ENCODE measurements around the gene ZER1.

Gene ZER1

GRCh38 chr9:128712451-128713410 is 59.0 kb downstream of the ZER1 start:
- H3K36me3 ChIP-seq (ENCODE audit: control insufficient read depth, insufficient read depth, low read length), result no peaks in the 10 kb centered on the region
- TF ChIP-seq, protein P1, sequence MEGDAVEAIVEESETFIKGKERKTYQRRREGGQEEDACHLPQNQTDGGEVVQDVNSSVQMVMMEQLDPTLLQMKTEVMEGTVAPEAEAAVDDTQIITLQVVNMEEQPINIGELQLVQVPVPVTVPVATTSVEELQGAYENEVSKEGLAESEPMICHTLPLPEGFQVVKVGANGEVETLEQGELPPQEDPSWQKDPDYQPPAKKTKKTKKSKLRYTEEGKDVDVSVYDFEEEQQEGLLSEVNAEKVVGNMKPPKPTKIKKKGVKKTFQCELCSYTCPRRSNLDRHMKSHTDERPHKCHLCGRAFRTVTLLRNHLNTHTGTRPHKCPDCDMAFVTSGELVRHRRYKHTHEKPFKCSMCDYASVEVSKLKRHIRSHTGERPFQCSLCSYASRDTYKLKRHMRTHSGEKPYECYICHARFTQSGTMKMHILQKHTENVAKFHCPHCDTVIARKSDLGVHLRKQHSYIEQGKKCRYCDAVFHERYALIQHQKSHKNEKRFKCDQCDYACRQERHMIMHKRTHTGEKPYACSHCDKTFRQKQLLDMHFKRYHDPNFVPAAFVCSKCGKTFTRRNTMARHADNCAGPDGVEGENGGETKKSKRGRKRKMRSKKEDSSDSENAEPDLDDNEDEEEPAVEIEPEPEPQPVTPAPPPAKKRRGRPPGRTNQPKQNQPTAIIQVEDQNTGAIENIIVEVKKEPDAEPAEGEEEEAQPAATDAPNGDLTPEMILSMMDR (IDR thresholded peaks at IDR 0.05; ENCODE audit: insufficient read depth, low read length, poor library complexity, severe bottlenecking), result no peak

DNA sequence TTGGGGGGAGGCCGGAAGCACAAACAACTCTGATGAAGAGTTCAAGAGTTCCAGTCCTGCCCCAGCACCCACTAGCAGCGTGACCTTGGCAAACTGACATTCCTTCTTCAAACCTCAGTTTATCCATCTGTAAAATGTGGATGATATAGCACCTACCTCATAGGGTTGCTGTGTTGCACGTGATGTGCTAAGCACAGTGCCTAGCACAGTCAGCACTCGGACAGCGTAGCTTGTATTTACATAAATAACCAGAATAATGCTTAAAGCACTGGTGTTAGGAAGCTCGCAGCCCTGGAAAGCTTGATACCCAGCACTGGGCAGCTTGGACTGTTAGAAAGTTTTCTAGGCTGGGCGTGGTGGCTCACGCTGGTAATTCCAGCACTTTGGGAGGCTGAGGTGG is 64.3 kb downstream of the ZER1 start:
- no peak for DNase-seq (ENCODE audit: extremely low read depth, insufficient read length)
- Histone ChIP-seq H3K27me3 (replicated peaks; ENCODE audit: control insufficient read depth, insufficient read depth, low read length) (no peaks in the 10 kb centered on the region), H3K36me3 (ENCODE audit: control insufficient read depth, insufficient read depth, low read length) (no peaks in the 10 kb centered on the region), H3K4me3 (replicated peaks; ENCODE audit: low read depth, low read length) (no peak overlapping the region)
- TF ChIP-seq, protein P1 (IDR thresholded peaks at IDR 0.05; ENCODE audit: insufficient read depth, low read length, poor library complexity, severe bottlenecking), result no peak

More at GRCh38 chr9:128712451-128713410, 59.0 kb downstream of the ZER1 start:
- Histone ChIP-seq H3K4me3 (replicated peaks; ENCODE audit: low read depth, low read length) (no peak overlapping the region), H3K27me3 (replicated peaks; ENCODE audit: control insufficient read depth, insufficient read depth, low read length) (no peaks in the 10 kb centered on the region)
- DNase-seq (ENCODE audit: extremely low read depth, insufficient read length), result no peak

DNA sequence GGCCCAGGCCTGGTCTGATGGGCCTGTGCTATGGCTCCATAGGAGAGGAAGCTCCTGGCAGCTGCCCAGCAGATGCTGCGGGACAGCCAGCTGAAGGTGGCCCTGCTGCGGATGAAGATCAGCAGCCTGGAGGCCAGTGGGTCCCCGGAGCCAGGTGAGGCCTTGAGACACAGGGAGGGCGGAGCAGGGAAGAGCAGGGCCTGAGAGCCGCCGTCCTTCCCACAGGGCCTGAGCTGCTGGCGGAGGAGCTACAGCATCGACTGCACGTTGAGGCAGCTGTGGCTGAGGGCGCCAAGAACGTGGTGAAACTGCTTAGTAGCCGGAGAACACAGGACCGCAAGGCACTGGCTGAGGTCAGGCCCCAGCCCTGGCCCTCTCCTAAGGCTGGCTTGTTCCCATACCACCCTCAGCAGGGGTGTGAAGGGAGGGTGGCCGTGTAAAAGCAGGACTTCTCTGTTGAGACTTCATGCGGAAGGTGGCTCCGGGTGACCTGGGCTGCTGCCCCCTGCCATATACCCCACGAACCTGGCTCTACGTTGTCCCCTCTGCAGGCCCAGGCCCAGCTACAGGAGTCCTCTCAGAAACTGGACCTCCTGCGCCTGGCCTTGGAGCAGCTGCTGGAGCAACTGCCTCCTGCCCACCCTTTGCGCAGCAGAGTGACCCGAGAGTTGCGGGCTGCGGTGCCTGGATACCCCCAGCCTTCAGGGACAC is 64.9 kb downstream of the ZER1 start:
- H3K4me3 ChIP-seq (replicated peaks; ENCODE audit: low read depth, low read length), result no peak overlapping the region
- DNase-seq (ENCODE audit: extremely low read depth, insufficient read length), result no peak
- no peaks in the 10 kb centered on the region for H3K36me3 ChIP-seq (ENCODE audit: control insufficient read depth, insufficient read depth, low read length)
- H3K27me3 ChIP-seq (replicated peaks; ENCODE audit: control insufficient read depth, insufficient read depth, low read length), result no peaks in the 10 kb centered on the region
- TF ChIP-seq, protein P1 (IDR thresholded peaks at IDR 0.05; ENCODE audit: insufficient read depth, low read length, poor library complexity, severe bottlenecking), result no peak

DNA sequence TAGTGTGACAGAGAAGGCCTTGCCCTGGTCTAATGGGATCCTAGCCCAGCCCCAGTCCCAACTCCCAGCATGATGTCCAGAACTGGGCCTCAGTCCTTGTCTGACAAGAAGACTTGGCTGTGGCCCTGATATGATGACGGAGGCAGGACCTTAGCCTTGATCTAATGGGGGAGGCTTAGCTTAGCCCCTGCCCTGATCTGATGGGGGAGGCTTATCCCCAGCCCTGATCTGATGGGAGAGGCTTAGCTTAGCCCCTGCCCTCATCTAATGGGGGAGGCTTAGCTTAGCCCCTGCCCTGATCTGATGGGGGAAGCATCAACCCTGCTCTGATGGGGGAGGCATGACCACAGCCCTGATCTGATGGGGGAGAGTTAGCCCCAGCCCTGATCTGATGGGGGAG is 65.7 kb downstream of the ZER1 start:
- no peaks in the 10 kb centered on the region for H3K36me3 ChIP-seq (ENCODE audit: control insufficient read depth, insufficient read depth, low read length)
- TF ChIP-seq, protein P1 (IDR thresholded peaks at IDR 0.05; ENCODE audit: insufficient read depth, low read length, poor library complexity, severe bottlenecking), result no peak
- DNase-seq (ENCODE audit: extremely low read depth, insufficient read length), result no peak
- no peaks in the 10 kb centered on the region for H3K27me3 ChIP-seq (replicated peaks; ENCODE audit: control insufficient read depth, insufficient read depth, low read length)
- no peak overlapping the region for H3K4me3 ChIP-seq (replicated peaks; ENCODE audit: low read depth, low read length)

DNA sequence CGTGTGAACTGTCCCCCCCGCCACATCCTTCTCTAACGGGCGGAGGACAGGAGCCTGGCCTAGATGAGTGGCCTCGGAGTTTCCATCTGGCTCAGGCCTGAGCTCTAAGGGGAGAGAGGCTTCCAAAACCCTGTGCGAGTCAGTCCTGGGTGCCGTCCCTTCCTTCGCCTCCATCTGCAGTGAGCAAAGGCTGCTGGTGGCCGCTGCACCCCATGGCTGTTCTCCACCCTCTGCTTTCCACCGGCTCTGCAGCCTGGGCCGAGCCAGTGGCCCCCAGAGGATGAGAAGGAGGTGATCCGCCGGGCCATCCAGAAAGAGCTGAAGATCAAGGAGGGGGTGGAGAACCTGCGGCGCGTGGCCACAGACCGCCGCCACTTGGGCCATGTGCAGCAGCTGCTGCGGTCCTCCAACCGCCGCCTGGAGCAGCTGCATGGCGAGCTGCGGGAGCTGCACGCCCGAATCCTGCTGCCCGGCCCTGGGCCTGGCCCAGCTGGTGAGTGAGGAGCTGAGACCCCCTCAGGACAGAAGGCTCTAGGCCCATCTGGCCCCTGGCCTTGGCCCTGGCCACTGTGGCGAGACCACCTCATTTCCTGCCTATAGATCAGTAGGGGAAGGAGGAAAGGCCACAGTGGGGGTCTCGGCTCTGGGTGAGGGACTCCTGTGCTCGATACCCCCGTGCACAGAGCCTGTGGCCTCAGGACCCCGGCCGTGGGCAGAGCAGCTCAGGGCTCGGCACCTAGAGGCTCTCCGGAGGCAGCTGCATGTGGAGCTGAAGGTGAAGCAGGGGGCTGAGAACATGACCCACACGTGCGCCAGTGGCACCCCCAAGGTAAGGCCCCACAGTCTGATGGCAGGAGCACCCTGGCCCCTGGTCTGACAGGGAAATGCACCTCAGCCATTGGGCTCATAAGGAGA is 66.4 kb downstream of the ZER1 start:
- TF ChIP-seq, protein P1 (IDR thresholded peaks at IDR 0.05; ENCODE audit: insufficient read depth, low read length, poor library complexity, severe bottlenecking), result no peak
- no peak overlapping the region for H3K4me3 ChIP-seq (replicated peaks; ENCODE audit: low read depth, low read length)
- no peaks in the 10 kb centered on the region for H3K27me3 ChIP-seq (replicated peaks; ENCODE audit: control insufficient read depth, insufficient read depth, low read length)
- DNase-seq (ENCODE audit: extremely low read depth, insufficient read length), result no peak
- H3K36me3 ChIP-seq (ENCODE audit: control insufficient read depth, insufficient read depth, low read length), result no peaks in the 10 kb centered on the region
